Measurements from ENCODE around the gene RNF207.

Gene RNF207

GRCh38 chr1:6269720-6270400 is 63.9 kb downstream of the RNF207 start:
- DNase-seq, result no peak

GRCh38 chr1:6270401-6270800 is 64.5 kb downstream of the RNF207 start:
- no peak for DNase-seq

Measured in Kasumi-1 (cell line).